ENCODE measurements around the gene GATC. TPM values are rescaled to one million over a fixed set of nuclear protein-coding genes. Genes with fewer than 3 reads are reported as not detected.
A peak's percentile ranks its signal among the peaks of the same experiment; 100 is the strongest.

The GATC gene, protein sequence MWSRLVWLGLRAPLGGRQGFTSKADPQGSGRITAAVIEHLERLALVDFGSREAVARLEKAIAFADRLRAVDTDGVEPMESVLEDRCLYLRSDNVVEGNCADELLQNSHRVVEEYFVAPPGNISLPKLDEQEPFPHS
- 10 to 100 TPM in 3 of 5 donors, 1 to 10 TPM in 2; 4.0 to 25.3 (median 13.4) TPM for total RNA-seq
- 10 to 100 TPM in 2 of 3 donors, 1 to 10 TPM in 1; 8.7 to 13.9 (median 12.5) TPM for polyA plus RNA-seq
- long read RNA-seq, donor 1, full-length matches to known transcripts, result 6 of 149 reads
- long read RNA-seq, donor 1, partial matches to known transcripts, result 57 of 149 reads
- long read RNA-seq, donor 1, other reads (novel, unspliced or antisense), result 86 of 149 reads
- long read RNA-seq, donor 2, full-length matches to known transcripts, result 12 of 222 reads
- long read RNA-seq, donor 2, partial matches to known transcripts, result 51 of 222 reads
- long read RNA-seq, donor 2, other reads (novel, unspliced or antisense), result 159 of 222 reads
- long read RNA-seq, donor 3, full-length matches to known transcripts, result 6 of 143 reads
- long read RNA-seq, donor 3, partial matches to known transcripts, result 70 of 143 reads
- long read RNA-seq, donor 3, other reads (novel, unspliced or antisense), result 67 of 143 reads
- long read RNA-seq, donor 4, partial matches to known transcripts, result 0 of 12 reads
- long read RNA-seq, donor 4, other reads (novel, unspliced or antisense), result 12 of 12 reads
- long read RNA-seq, donor 5, full-length matches to known transcripts, result 8 of 354 reads
- long read RNA-seq, donor 5, partial matches to known transcripts, result 168 of 354 reads
- long read RNA-seq, donor 5, other reads (novel, unspliced or antisense), result 178 of 354 reads
- long read RNA-seq, donor 6, full-length matches to known transcripts, result 19 of 19 reads
- long read RNA-seq, donor 6, partial matches to known transcripts, result 0 of 19 reads
- long read RNA-seq, donor 6, other reads (novel, unspliced or antisense), result 0 of 19 reads
- long read RNA-seq, donor 7, full-length matches to known transcripts, result 6 of 6 reads
- long read RNA-seq, donor 7, partial matches to known transcripts, result 0 of 6 reads
- long read RNA-seq, donor 7, other reads (novel, unspliced or antisense), result 0 of 6 reads
- long read RNA-seq, donor 8, full-length matches to known transcripts, result 20 of 269 reads
- long read RNA-seq, donor 8, partial matches to known transcripts, result 249 of 269 reads
- long read RNA-seq, donor 8, other reads (novel, unspliced or antisense), result 0 of 269 reads
- long read RNA-seq, donor 9, full-length matches to known transcripts, result 6 of 204 reads
- long read RNA-seq, donor 9, partial matches to known transcripts, result 30 of 204 reads
- long read RNA-seq, donor 9, other reads (novel, unspliced or antisense), result 168 of 204 reads
- long read RNA-seq, donor 10, full-length matches to known transcripts, result 5 of 99 reads
- long read RNA-seq, donor 10, partial matches to known transcripts, result 36 of 99 reads
- long read RNA-seq, donor 10, other reads (novel, unspliced or antisense), result 58 of 99 reads

DNA sequence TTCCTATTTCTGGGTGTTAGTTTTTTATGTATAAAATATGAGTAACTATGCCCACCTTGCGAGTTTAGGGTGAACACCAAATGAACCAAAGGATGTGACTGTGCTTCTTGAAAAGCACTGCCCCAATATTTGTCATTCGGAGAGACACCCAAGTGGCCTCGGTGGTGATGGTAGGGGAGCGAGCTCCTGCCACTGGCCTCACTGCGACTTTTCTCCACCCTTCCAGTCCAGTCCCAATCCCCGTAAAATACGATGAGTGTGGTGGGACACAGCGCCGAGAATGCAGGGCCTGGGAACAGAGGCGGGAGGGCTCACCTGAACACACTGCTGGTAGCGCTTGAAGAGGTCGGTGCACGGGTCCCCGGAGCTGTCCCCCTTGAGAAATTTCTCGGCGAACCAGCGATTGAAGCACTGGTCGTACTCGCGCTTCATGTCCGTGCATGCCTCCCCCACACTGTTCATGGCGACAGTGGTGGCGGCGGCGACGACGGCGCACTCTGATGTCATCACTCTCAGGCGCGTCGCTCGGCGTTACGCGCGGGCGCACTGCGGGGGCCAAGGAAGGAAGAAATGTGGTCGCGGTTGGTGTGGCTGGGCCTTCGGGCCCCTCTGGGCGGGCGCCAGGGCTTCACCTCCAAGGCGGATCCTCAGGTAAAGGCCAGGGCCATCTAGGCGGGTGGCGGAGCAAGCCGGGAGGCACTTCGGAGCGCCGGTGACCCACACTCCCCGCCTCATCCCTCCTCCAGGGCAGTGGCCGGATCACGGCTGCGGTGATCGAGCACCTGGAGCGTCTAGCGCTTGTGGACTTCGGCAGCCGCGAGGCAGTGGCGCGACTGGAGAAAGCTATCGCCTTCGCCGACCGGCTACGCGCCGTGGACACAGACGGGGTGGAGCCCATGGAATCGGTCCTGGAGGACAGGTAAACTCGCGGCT lies at the start of gene GATC, which contains the start of gene TRIAP1:
Gene GATC, plus strand, starts transcription at position 534 of the 933 bp plus-strand sequence. Its CDS starts 37 bp downstream, at position 571.
Gene TRIAP1, minus strand, starts transcription at position 474 of the 933 bp plus-strand sequence. Its CDS starts 12 bp downstream, at position 462.
- WGBS, 5 donors, result 0% methylated on average over 40 to 73 of the region's 73 CpGs
- Histone ChIP-seq H3K27me3 (no peaks in the 10 kb centered on the region), H3K4me1 (peaks cover 18 to 42% (median 35%) of the 10 kb centered on the region in 4 donors), H3K9me3 (no peaks in the 10 kb centered on the region), H3K36me3 (peaks cover 15 to 58% (median 52%) of the 10 kb centered on the region in 4 donors), H3K27ac (peak within 1 kb of the TSS; percentile 89 to 94 (median 93)), H3K4me3 (peak within 1 kb of the TSS; percentile 85 to 97 (median 92))
- TF ChIP-seq, protein P1, sequence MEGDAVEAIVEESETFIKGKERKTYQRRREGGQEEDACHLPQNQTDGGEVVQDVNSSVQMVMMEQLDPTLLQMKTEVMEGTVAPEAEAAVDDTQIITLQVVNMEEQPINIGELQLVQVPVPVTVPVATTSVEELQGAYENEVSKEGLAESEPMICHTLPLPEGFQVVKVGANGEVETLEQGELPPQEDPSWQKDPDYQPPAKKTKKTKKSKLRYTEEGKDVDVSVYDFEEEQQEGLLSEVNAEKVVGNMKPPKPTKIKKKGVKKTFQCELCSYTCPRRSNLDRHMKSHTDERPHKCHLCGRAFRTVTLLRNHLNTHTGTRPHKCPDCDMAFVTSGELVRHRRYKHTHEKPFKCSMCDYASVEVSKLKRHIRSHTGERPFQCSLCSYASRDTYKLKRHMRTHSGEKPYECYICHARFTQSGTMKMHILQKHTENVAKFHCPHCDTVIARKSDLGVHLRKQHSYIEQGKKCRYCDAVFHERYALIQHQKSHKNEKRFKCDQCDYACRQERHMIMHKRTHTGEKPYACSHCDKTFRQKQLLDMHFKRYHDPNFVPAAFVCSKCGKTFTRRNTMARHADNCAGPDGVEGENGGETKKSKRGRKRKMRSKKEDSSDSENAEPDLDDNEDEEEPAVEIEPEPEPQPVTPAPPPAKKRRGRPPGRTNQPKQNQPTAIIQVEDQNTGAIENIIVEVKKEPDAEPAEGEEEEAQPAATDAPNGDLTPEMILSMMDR (IDR thresholded peaks at IDR 0.05), result peak in 1 of 7 experiments; percentile 8
- peak in 1 of 4 donors; percentile 25 for TF ChIP-seq POLR2A (IDR thresholded peaks at IDR 0.05)
- peak; percentile 96 to 99 (median 98) for TF ChIP-seq POLR2AphosphoS5 (IDR thresholded peaks at IDR 0.05)
- TF ChIP-seq EP300 (IDR thresholded peaks at IDR 0.05), result no peak
- DNase-seq, result peak; percentile 86 to 96
- intact Hi-C loops (cut with DNase I; ENCODE audit: low total_unique reads), result no loop called here

DNA sequence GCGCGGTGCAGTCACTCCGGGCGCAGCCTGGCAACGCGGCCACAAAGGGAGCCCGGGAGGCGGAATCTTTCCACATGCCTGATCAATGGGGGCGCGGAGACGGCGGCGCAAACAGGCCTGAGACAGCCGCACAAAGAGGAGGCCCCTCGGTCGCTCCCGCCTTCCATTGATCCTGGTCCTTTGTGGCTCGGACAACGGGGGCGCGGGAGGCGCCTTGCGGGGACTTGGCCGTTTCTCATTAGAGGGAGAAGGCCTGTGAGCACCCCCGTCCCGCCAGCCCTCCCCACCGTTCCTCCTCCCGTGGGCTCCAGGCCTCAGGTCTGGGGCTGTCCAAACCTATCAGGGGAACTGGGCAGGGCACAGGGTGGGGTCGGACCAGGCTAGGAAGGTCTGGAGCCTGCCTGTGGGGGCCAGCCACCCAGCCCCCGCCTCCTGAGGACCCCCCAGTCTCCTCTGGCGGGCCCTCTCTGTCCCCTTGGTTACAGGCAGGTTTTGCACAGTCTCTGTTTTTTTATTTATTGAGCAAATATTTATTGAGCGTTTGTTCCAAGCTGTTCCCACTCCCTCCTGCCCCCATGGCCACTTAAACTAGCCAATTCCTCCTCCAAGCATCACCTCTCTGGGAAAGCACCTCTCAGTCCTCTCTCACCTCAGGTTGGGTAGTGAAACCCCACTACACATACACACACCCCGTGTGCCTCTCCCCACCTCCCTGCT lies 48.3 kb upstream of the GATC start:
- Histone ChIP-seq H3K27me3 (peaks cover 0 to 49% (median 9%) of the 10 kb centered on the region in 3 donors), H3K9me3 (no peaks in the 10 kb centered on the region), H3K4me1 (peaks cover 4 to 18% (median 8%) of the 10 kb centered on the region in 4 donors), H3K27ac (peak overlapping the region; percentile 31 to 54 (median 48)), H3K4me3 (peak overlapping the region in 2 of 4 donors; percentile 9 to 12), H3K36me3 (no peaks in the 10 kb centered on the region)
- peak; percentile 35 to 76 for DNase-seq
- intact Hi-C loops (cut with DNase I; ENCODE audit: low total_unique reads), result no loop called here
- TF ChIP-seq EP300 (IDR thresholded peaks at IDR 0.05) (no peak), POLR2A (IDR thresholded peaks at IDR 0.05) (no peak), POLR2AphosphoS5 (IDR thresholded peaks at IDR 0.05) (no peak)
- TF ChIP-seq, protein P1 (IDR thresholded peaks at IDR 0.05), result no peak
- WGBS, 5 donors, result 24 to 45% (median 31%) methylated on average over 15 to 33 of the region's 33 CpGs

DNA sequence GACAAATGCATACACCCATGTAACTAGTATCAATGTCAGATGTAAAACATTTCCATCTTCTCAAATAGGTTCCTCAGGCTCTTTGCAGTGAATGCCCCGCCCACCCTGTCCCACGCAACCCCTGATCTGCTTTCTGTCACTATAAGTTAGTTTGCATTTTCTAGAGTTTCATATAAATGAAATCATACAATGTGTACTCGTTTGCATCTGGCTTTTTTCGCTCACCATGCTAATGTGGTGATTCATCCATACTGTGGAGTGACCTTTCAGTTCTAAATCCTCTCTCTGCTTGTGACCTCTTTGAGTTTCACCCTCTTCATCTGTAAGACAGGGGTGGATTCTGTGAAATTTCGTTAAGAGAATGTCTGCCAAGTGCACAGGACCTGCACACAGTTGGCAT lies 46.7 kb upstream of the GATC start:
- no peaks in the 10 kb centered on the region for H3K9me3 ChIP-seq
- no peaks in the 10 kb centered on the region for H3K36me3 ChIP-seq
- H3K27ac ChIP-seq, result no peak overlapping the region
- H3K4me3 ChIP-seq, result no peak overlapping the region
- WGBS, 5 donors, result 64 to 79% (median 76%) methylated on average over 5 of the region's 5 CpGs
- H3K27me3 ChIP-seq, result peaks cover 0 to 33% (median 7%) of the 10 kb centered on the region in 3 donors
- intact Hi-C loops (cut with DNase I; ENCODE audit: low total_unique reads), result no loop called here
- peaks cover 4 to 12% (median 8%) of the 10 kb centered on the region in 4 donors for H3K4me1 ChIP-seq
- DNase-seq, result peak in 1 of 2 donors; percentile 46
- TF ChIP-seq POLR2A (IDR thresholded peaks at IDR 0.05) (no peak), POLR2AphosphoS5 (IDR thresholded peaks at IDR 0.05) (no peak), EP300 (IDR thresholded peaks at IDR 0.05) (no peak)
- TF ChIP-seq, protein P1 (IDR thresholded peaks at IDR 0.05), result no peak
